Measurements from ENCODE around the gene LAP3. TPM values are rescaled to one million over a fixed set of nuclear protein-coding genes. Genes with fewer than 3 reads are reported as not detected.

The LAP3 gene
- total RNA-seq, 1 experiment from 2014 or later: 90.9 TPM

Other genes with a start within 250 kb of the LAP3 start
- 29.0 and 30.5 TPM in 2 replicates for gene QDPR, start 65.1 kb upstream of the LAP3 start, total RNA-seq (2014; rRNA removed; shearing (Covaris generic))
- gene CLRN2, start 62.0 kb upstream of the LAP3 start, total RNA-seq (2014; rRNA removed; shearing (Covaris generic)): not detected in 2 replicates
- 4.4 and 5.0 TPM in 2 replicates for gene MED28, start 37.4 kb downstream of the LAP3 start, total RNA-seq (2014; rRNA removed; shearing (Covaris generic))
- 0.03 and 0.29 TPM in 2 replicates for gene FAM184B, start 204.4 kb downstream of the LAP3 start, total RNA-seq (2014; rRNA removed; shearing (Covaris generic))
- gene DCAF16, start 233.6 kb downstream of the LAP3 start, total RNA-seq (2014; rRNA removed; shearing (Covaris generic)): 24.3 and 28.8 TPM in 2 replicates
- 99.9 and 104 TPM in 2 replicates for gene NCAPG, start 233.8 kb downstream of the LAP3 start, total RNA-seq (2014; rRNA removed; shearing (Covaris generic))

All from Daoy (cell line).